Hepatocyte (in vitro differentiated cells): ENCODE results near the gene TMC2. TPM values are rescaled to one million over a fixed set of nuclear protein-coding genes. Genes with fewer than 3 reads are reported as not detected.

Experiments
- DNase-seq: peaks from one replicate; pipeline ENCODE4 v3.0.0-alpha.2; 2016; ENCODE audit warnings: low spot score
- H2AFZ ChIP-seq: fragments of 200-600 bp; sonication (generic); 2 replicates; pipeline ENCODE4 v1.6.0; 2016; ENCODE audit warnings: antibody characterized with exemption, mild to moderate bottlenecking
- H3K27ac ChIP-seq: fragments of 200-600 bp; sonication (generic); 2 replicates; pipeline ENCODE4 v1.5.1; 2016; ENCODE audit warnings: mild to moderate bottlenecking
- H3K27me3 ChIP-seq: fragments of 200-600 bp; sonication (generic); 2 replicates; pipeline ENCODE4 v1.6.1; 2016
- H3K36me3 ChIP-seq: fragments of 200-600 bp; sonication (generic); replicated peaks from 2 replicates; pipeline ENCODE4 v1.5.1; 2016; ENCODE audit warnings: low read depth; ENCODE audit not compliant: insufficient read depth
- H3K4me1 ChIP-seq: fragments of 200-600 bp; sonication (generic); 2 replicates; pipeline ENCODE4 v1.5.1; 2016; ENCODE audit warnings: mild to moderate bottlenecking, moderate library complexity; ENCODE audit not compliant: insufficient read depth
- H3K4me2 ChIP-seq: fragments of 200-600 bp; sonication (generic); 2 replicates; pipeline ENCODE4 v1.6.0; 2016
- H3K4me3 ChIP-seq: fragments of 200-600 bp; sonication (generic); 2 replicates; pipeline ENCODE4 v1.5.1; 2016; ENCODE audit warnings: mild to moderate bottlenecking
- H3K79me2 ChIP-seq: fragments of 200-600 bp; sonication (generic); 2 replicates; pipeline ENCODE4 v1.6.0; 2017; ENCODE audit warnings: mild to moderate bottlenecking
- H3K9me2 ChIP-seq: fragments of 200-600 bp; sonication (generic); replicated peaks from 2 replicates; pipeline ENCODE4 v1.6.0; 2017; ENCODE audit warnings: mild to moderate bottlenecking; ENCODE audit not compliant: insufficient read depth
- H3K9me3 ChIP-seq: fragments of 200-600 bp; sonication (generic); 2 replicates; pipeline ENCODE4 v1.5.1; 2016; ENCODE audit warnings: low read depth, mild to moderate bottlenecking
- H4K20me1 ChIP-seq: fragments of 200-600 bp; sonication (generic); 2 replicates; pipeline ENCODE4 v1.6.0; 2016; ENCODE audit warnings: mild to moderate bottlenecking; ENCODE audit not compliant: insufficient read depth, poor library complexity, severe bottlenecking
- CTCF ChIP-seq: fragments of 200-600 bp; sonication (generic); IDR thresholded peaks from 2 replicates; pipeline ENCODE4 v1.5.1; 2016; ENCODE audit warnings: antibody characterized with exemption, mild to moderate bottlenecking; ENCODE audit not compliant: poor library complexity
- EZH2 ChIP-seq: fragments of 200-600 bp; sonication (generic); IDR thresholded peaks from 2 replicates; pipeline ENCODE4 v1.6.1; 2016; ENCODE audit warnings: antibody characterized with exemption, mild to moderate bottlenecking, borderline replicate concordance
- EZH2phosphoT487 ChIP-seq: fragments of 200-600 bp; sonication (generic); IDR thresholded peaks from one replicate; pipeline ENCODE4 v1.6.1; 2018; ENCODE audit warnings: antibody characterized with exemption, mild to moderate bottlenecking, low read depth, moderate library complexity; ENCODE audit not compliant: unreplicated experiment, severe bottlenecking
- WGBS: methylation state at CpG from one replicate; pipeline ENCODE4 v1.1.6; 2016; ENCODE audit warnings: low lambda C conversion rate; ENCODE audit errors: missing lambda C conversion rate; 5-methylcytosine and 5-hydroxymethylcytosine counted together
- polyA plus RNA-seq: library from polyadenylated mRNA; unstranded; fragments of >200 nt; fragmentation: Nextera tagmentation; extraction: Ambion mirVana; gene quantifications from 2 replicates; pipeline ENCODE4 v1.2.1, GENCODE V29; 2016
- total RNA-seq: library from RNA; depleted of rRNA; stranded (reverse); fragments of >200 nt; gene quantifications from 2 replicates; pipeline ENCODE4 v1.2.3, GENCODE V29; 2014

The TMC2 gene
- total and polyA plus RNA-seq, 2 experiments from 2014 or later: not detected

GRCh38 chr20:2659547-2659946 lies 123.2 kb downstream of the TMC2 start:
- peaks cover 30% of the 10 kb centered on the region for H3K79me2 ChIP-seq
- peaks cover 4% of the 10 kb centered on the region for H3K36me3 ChIP-seq

GRCh38 chr20:2663364-2663886 lies 127.1 kb downstream of the TMC2 start:
- peak overlapping the region; percentile 46 for H3K4me3 ChIP-seq
- 17% methylated on average over 11 of the region's 13 CpGs for WGBS
- H3K79me2 ChIP-seq: peaks cover 21% of the 10 kb centered on the region
- no peaks in the 10 kb centered on the region for H3K36me3 ChIP-seq
- H3K9me3 ChIP-seq: no peaks in the 10 kb centered on the region
- H3K4me1 ChIP-seq: peaks cover 9% of the 10 kb centered on the region
- TF ChIP-seq CTCF: no peak
- no peak for TF ChIP-seq EZH2phosphoT487
- TF ChIP-seq EZH2: no peak
- no peak for DNase-seq
- H3K4me2 ChIP-seq: peak overlapping the region; percentile 77
- H3K27me3 ChIP-seq: no peaks in the 10 kb centered on the region
- H3K27ac ChIP-seq: peak overlapping the region; percentile 96
- peak overlapping the region; percentile 21 for H2AFZ ChIP-seq
- H3K9me2 ChIP-seq: no peaks in the 10 kb centered on the region
- H4K20me1 ChIP-seq: no peaks in the 10 kb centered on the region

More at GRCh38 chr20:2659547-2659946, 123.2 kb downstream of the TMC2 start:
- H3K27me3 ChIP-seq: no peaks in the 10 kb centered on the region
- H3K4me1 ChIP-seq: peaks cover 6% of the 10 kb centered on the region
- H2AFZ ChIP-seq: no peak overlapping the region
- TF ChIP-seq EZH2phosphoT487 (no peak), EZH2 (no peak), CTCF (no peak)
- H3K4me3 ChIP-seq: no peak overlapping the region
- H4K20me1 ChIP-seq: peaks cover 2% of the 10 kb centered on the region
- no peak overlapping the region for H3K27ac ChIP-seq
- no peaks in the 10 kb centered on the region for H3K9me3 ChIP-seq
- H3K9me2 ChIP-seq: no peaks in the 10 kb centered on the region
- no peak for DNase-seq
- WGBS: 89% methylated on average over 10 of the region's 10 CpGs
- H3K4me2 ChIP-seq: no peak overlapping the region

GRCh38 chr20:2663887-2664719 lies 127.7 kb downstream of the TMC2 start, which contains the start of gene IDH3B:
IDH3B (minus strand) TSS chr20:2664216; CDS start chr20:2664188, 28 bp downstream.
- Histone ChIP-seq H3K9me2 (no peaks in the 10 kb centered on the region), H3K4me1 (peaks cover 9% of the 10 kb centered on the region), H3K36me3 (no peaks in the 10 kb centered on the region), H3K27ac (peak within 1 kb of the TSS; percentile 96), H2AFZ (peak within 1 kb of the TSS; percentile 64), H3K4me3 (peak within 1 kb of the TSS; percentile 46), H3K9me3 (no peaks in the 10 kb centered on the region), H3K79me2 (peaks cover 21% of the 10 kb centered on the region), H4K20me1 (no peaks in the 10 kb centered on the region), H3K27me3 (no peaks in the 10 kb centered on the region), H3K4me2 (peak within 1 kb of the TSS; percentile 77)
- 14% methylated on average over 46 of the region's 49 CpGs for WGBS
- no peak for TF ChIP-seq EZH2
- no peak for TF ChIP-seq EZH2phosphoT487
- TF ChIP-seq CTCF: no peak
- peak; percentile 95 for DNase-seq
